Hepatocyte (in vitro differentiated cells): ENCODE measurements around the gene MYO1D. TPM values are rescaled to one million over a fixed set of nuclear protein-coding genes. Genes with fewer than 3 reads are reported as not detected.
"Not testable (repeated sequence)": the region's sequence is repeated elsewhere in the genome, so short reads cannot be mapped to it uniquely, and the experiment has no call there.

Experiments used
- DNase-seq: peaks from one replicate; pipeline ENCODE4 v3.0.0-alpha.2; 2016; ENCODE audit warnings: low spot score
- H2AFZ ChIP-seq: fragments of 200-600 bp; sonication (generic); 2 replicates; pipeline ENCODE4 v1.6.0; 2016; ENCODE audit warnings: antibody characterized with exemption, mild to moderate bottlenecking
- H3K27ac ChIP-seq: fragments of 200-600 bp; sonication (generic); 2 replicates; pipeline ENCODE4 v1.5.1; 2016; ENCODE audit warnings: mild to moderate bottlenecking
- H3K27me3 ChIP-seq: fragments of 200-600 bp; sonication (generic); 2 replicates; pipeline ENCODE4 v1.6.1; 2016
- H3K36me3 ChIP-seq: fragments of 200-600 bp; sonication (generic); replicated peaks from 2 replicates; pipeline ENCODE4 v1.5.1; 2016; ENCODE audit warnings: low read depth; ENCODE audit not compliant: insufficient read depth
- H3K4me1 ChIP-seq: fragments of 200-600 bp; sonication (generic); 2 replicates; pipeline ENCODE4 v1.5.1; 2016; ENCODE audit warnings: mild to moderate bottlenecking, moderate library complexity; ENCODE audit not compliant: insufficient read depth
- H3K4me2 ChIP-seq: fragments of 200-600 bp; sonication (generic); 2 replicates; pipeline ENCODE4 v1.6.0; 2016
- H3K4me3 ChIP-seq: fragments of 200-600 bp; sonication (generic); 2 replicates; pipeline ENCODE4 v1.5.1; 2016; ENCODE audit warnings: mild to moderate bottlenecking
- H3K79me2 ChIP-seq: fragments of 200-600 bp; sonication (generic); 2 replicates; pipeline ENCODE4 v1.6.0; 2017; ENCODE audit warnings: mild to moderate bottlenecking
- H3K9me2 ChIP-seq: fragments of 200-600 bp; sonication (generic); replicated peaks from 2 replicates; pipeline ENCODE4 v1.6.0; 2017; ENCODE audit warnings: mild to moderate bottlenecking; ENCODE audit not compliant: insufficient read depth
- H3K9me3 ChIP-seq: fragments of 200-600 bp; sonication (generic); 2 replicates; pipeline ENCODE4 v1.5.1; 2016; ENCODE audit warnings: low read depth, mild to moderate bottlenecking
- H4K20me1 ChIP-seq: fragments of 200-600 bp; sonication (generic); 2 replicates; pipeline ENCODE4 v1.6.0; 2016; ENCODE audit warnings: mild to moderate bottlenecking; ENCODE audit not compliant: insufficient read depth, poor library complexity, severe bottlenecking
- CTCF ChIP-seq: fragments of 200-600 bp; sonication (generic); IDR thresholded peaks from 2 replicates; pipeline ENCODE4 v1.5.1; 2016; ENCODE audit warnings: antibody characterized with exemption, mild to moderate bottlenecking; ENCODE audit not compliant: poor library complexity
- EZH2 ChIP-seq: fragments of 200-600 bp; sonication (generic); IDR thresholded peaks from 2 replicates; pipeline ENCODE4 v1.6.1; 2016; ENCODE audit warnings: antibody characterized with exemption, mild to moderate bottlenecking, borderline replicate concordance
- EZH2phosphoT487 ChIP-seq: fragments of 200-600 bp; sonication (generic); IDR thresholded peaks from one replicate; pipeline ENCODE4 v1.6.1; 2018; ENCODE audit warnings: antibody characterized with exemption, mild to moderate bottlenecking, low read depth, moderate library complexity; ENCODE audit not compliant: unreplicated experiment, severe bottlenecking
- WGBS: methylation state at CpG from one replicate; pipeline ENCODE4 v1.1.6; 2016; ENCODE audit warnings: low lambda C conversion rate; ENCODE audit errors: missing lambda C conversion rate; 5-methylcytosine and 5-hydroxymethylcytosine counted together
- polyA plus RNA-seq: library from polyadenylated mRNA; unstranded; fragments of >200 nt; fragmentation: Nextera tagmentation; extraction: Ambion mirVana; gene quantifications from 2 replicates; pipeline ENCODE4 v1.2.1, GENCODE V29; 2016
- total RNA-seq: library from RNA; depleted of rRNA; stranded (reverse); fragments of >200 nt; gene quantifications from 2 replicates; pipeline ENCODE4 v1.2.3, GENCODE V29; 2014

MYO1D gene
- total and polyA plus RNA-seq, 2 experiments from 2014 or later = 36.2 to 89.0 TPM

- 63% methylated on average over 2 of the region's 2 CpGs for WGBS
- Histone ChIP-seq H3K4me1 (peaks cover 14% of the 10 kb centered on the region), H2AFZ (no peak overlapping the region), H3K9me3 (no peaks in the 10 kb centered on the region), H3K9me2 (no peaks in the 10 kb centered on the region), H4K20me1 (no peaks in the 10 kb centered on the region), H3K27ac (peak overlapping the region; percentile 71), H3K79me2 (no peaks in the 10 kb centered on the region), H3K4me2 (no peak overlapping the region), H3K36me3 (no peaks in the 10 kb centered on the region), H3K4me3 (no peak overlapping the region), H3K27me3 (no peaks in the 10 kb centered on the region)
- TF ChIP-seq CTCF = no peak
- no peak for TF ChIP-seq EZH2
- no peak for TF ChIP-seq EZH2phosphoT487
- DNase-seq = peak; percentile 10
Observed at GRCh38 chr17:32899236-32900013, 22.5 kb upstream of the MYO1D start.

GRCh38 chr17:32896647-32897258 lies 19.8 kb upstream of the MYO1D start:
- H2AFZ ChIP-seq = no peak overlapping the region
- no peaks in the 10 kb centered on the region for H3K36me3 ChIP-seq
- WGBS = 77% methylated on average over 2 of the region's 2 CpGs
- no peaks in the 10 kb centered on the region for H3K9me3 ChIP-seq
- DNase-seq = no peak
- no peaks in the 10 kb centered on the region for H4K20me1 ChIP-seq
- H3K27ac ChIP-seq = peak overlapping the region; percentile 89
- no peak for TF ChIP-seq CTCF
- TF ChIP-seq EZH2phosphoT487 = no peak
- no peak for TF ChIP-seq EZH2
- H3K4me1 ChIP-seq = peaks cover 12% of the 10 kb centered on the region
- H3K9me2 ChIP-seq = no peaks in the 10 kb centered on the region
- H3K4me3 ChIP-seq = no peak overlapping the region
- H3K27me3 ChIP-seq = no peaks in the 10 kb centered on the region
- no peaks in the 10 kb centered on the region for H3K79me2 ChIP-seq
- H3K4me2 ChIP-seq = no peak overlapping the region

- Histone ChIP-seq H3K27me3 (no peaks in the 10 kb centered on the region), H3K4me2 (no peak overlapping the region), H3K79me2 (no peaks in the 10 kb centered on the region), H2AFZ (no peak overlapping the region), H3K9me3 (no peaks in the 10 kb centered on the region), H3K4me1 (peaks cover 12% of the 10 kb centered on the region), H3K9me2 (no peaks in the 10 kb centered on the region), H4K20me1 (no peaks in the 10 kb centered on the region), H3K36me3 (no peaks in the 10 kb centered on the region), H3K4me3 (no peak overlapping the region), H3K27ac (peak overlapping the region; percentile 64)
- 47% methylated on average over 4 of the region's 4 CpGs for WGBS
- TF ChIP-seq EZH2 = no peak
- no peak for TF ChIP-seq CTCF
- TF ChIP-seq EZH2phosphoT487 = no peak
- DNase-seq = peak; percentile 26
Observed at GRCh38 chr17:32894245-32894644, 17.3 kb upstream of the MYO1D start.

GRCh38 chr17:32887410-32887809 lies 10.5 kb upstream of the MYO1D start:
- H3K4me2 ChIP-seq, H3K27ac ChIP-seq, H3K9me2 ChIP-seq, H3K4me1 ChIP-seq, H4K20me1 ChIP-seq, H2AFZ ChIP-seq, DNase-seq, H3K9me3 ChIP-seq, H3K27me3 ChIP-seq, H3K79me2 ChIP-seq, H3K4me3 ChIP-seq, H3K36me3 ChIP-seq: not testable (repeated sequence)
- WGBS = 44% methylated on average over 4 of the region's 14 CpGs

GRCh38 chr17:32886951-32887350 lies 10.0 kb upstream of the MYO1D start:
- H3K27me3 ChIP-seq, DNase-seq, H2AFZ ChIP-seq, H3K4me3 ChIP-seq, H3K36me3 ChIP-seq, H3K9me3 ChIP-seq, H3K9me2 ChIP-seq, H3K4me2 ChIP-seq, H3K79me2 ChIP-seq, H3K27ac ChIP-seq, H4K20me1 ChIP-seq, H3K4me1 ChIP-seq: not testable (repeated sequence)
- 90% methylated on average over 8 of the region's 16 CpGs for WGBS
